Measurements from ENCODE around the gene CCDC27.
"Not testable (repeated sequence)": the region's sequence is repeated elsewhere in the genome, so short reads cannot be mapped to it uniquely, and the experiment has no call there.

CCDC27 gene

GRCh38 chr1:3713840-3714239 lies 38.4 kb upstream of the CCDC27 start:
- no peak for DNase-seq
- H3K9me3 Mint-ChIP-seq: no peaks in the 10 kb centered on the region
- no peak overlapping the region for H3K27ac Mint-ChIP-seq
- H3K4me3 Mint-ChIP-seq: no peak overlapping the region
- no peaks in the 10 kb centered on the region for H3K36me3 Mint-ChIP-seq (ENCODE audit: low read depth)
- peaks cover 17% of the 10 kb centered on the region for H3K27me3 Mint-ChIP-seq
- H3K4me1 Mint-ChIP-seq (ENCODE audit: low read depth): no peaks in the 10 kb centered on the region

- Mint-ChIP-seq H3K4me1 (ENCODE audit: low read depth) (no peaks in the 10 kb centered on the region), H3K9me3 (no peaks in the 10 kb centered on the region), H3K36me3 (ENCODE audit: low read depth) (no peaks in the 10 kb centered on the region), H3K27me3 (peaks cover 14% of the 10 kb centered on the region), H3K27ac (no peak overlapping the region), H3K4me3 (no peak overlapping the region)
- no peak for DNase-seq
Measured at GRCh38 chr1:3714284-3714741, 37.9 kb upstream of the CCDC27 start.

GRCh38 chr1:3714814-3715213 lies 37.4 kb upstream of the CCDC27 start:
- no peak for DNase-seq
- Mint-ChIP-seq H3K9me3 (no peaks in the 10 kb centered on the region), H3K27me3 (peaks cover 9% of the 10 kb centered on the region), H3K36me3 (ENCODE audit: low read depth) (no peaks in the 10 kb centered on the region), H3K27ac (no peak overlapping the region), H3K4me1 (ENCODE audit: low read depth) (no peaks in the 10 kb centered on the region), H3K4me3 (no peak overlapping the region)

- Mint-ChIP-seq H3K36me3 (ENCODE audit: low read depth) (no peaks in the 10 kb centered on the region), H3K4me3 (no peak overlapping the region), H3K27ac (no peak overlapping the region), H3K9me3 (no peaks in the 10 kb centered on the region), H3K4me1 (ENCODE audit: low read depth) (peaks cover 1% of the 10 kb centered on the region), H3K27me3 (peaks cover 2% of the 10 kb centered on the region)
- DNase-seq: no peak
Measured at GRCh38 chr1:3716351-3716750, 35.9 kb upstream of the CCDC27 start.

GRCh38 chr1:3717041-3717714 lies 35.1 kb upstream of the CCDC27 start:
- DNase-seq: no peak
- H3K36me3 Mint-ChIP-seq (ENCODE audit: low read depth): no peaks in the 10 kb centered on the region
- H3K27me3 Mint-ChIP-seq: peaks cover 2% of the 10 kb centered on the region
- no peaks in the 10 kb centered on the region for H3K9me3 Mint-ChIP-seq
- H3K4me1 Mint-ChIP-seq (ENCODE audit: low read depth): peaks cover 1% of the 10 kb centered on the region
- no peak overlapping the region for H3K4me3 Mint-ChIP-seq
- no peak overlapping the region for H3K27ac Mint-ChIP-seq

- H3K9me3 Mint-ChIP-seq: no peaks in the 10 kb centered on the region
- peaks cover 2% of the 10 kb centered on the region for H3K27me3 Mint-ChIP-seq
- H3K4me1 Mint-ChIP-seq (ENCODE audit: low read depth): peaks cover 1% of the 10 kb centered on the region
- no peak overlapping the region for H3K27ac Mint-ChIP-seq
- no peaks in the 10 kb centered on the region for H3K36me3 Mint-ChIP-seq (ENCODE audit: low read depth)
- H3K4me3 Mint-ChIP-seq: no peak overlapping the region
- peak; percentile 44 for DNase-seq
Measured at GRCh38 chr1:3717715-3718601, 34.3 kb upstream of the CCDC27 start.

GRCh38 chr1:3718764-3719163 lies 33.5 kb upstream of the CCDC27 start:
- Mint-ChIP-seq H3K9me3 (no peaks in the 10 kb centered on the region), H3K36me3 (ENCODE audit: low read depth) (no peaks in the 10 kb centered on the region), H3K27ac (no peak overlapping the region), H3K27me3 (peaks cover 2% of the 10 kb centered on the region), H3K4me3 (no peak overlapping the region), H3K4me1 (ENCODE audit: low read depth) (peaks cover 1% of the 10 kb centered on the region)
- DNase-seq: no peak

GRCh38 chr1:3721955-3722465 lies 30.2 kb upstream of the CCDC27 start:
- peaks cover 1% of the 10 kb centered on the region for H3K4me1 Mint-ChIP-seq (ENCODE audit: low read depth)
- no peaks in the 10 kb centered on the region for H3K27me3 Mint-ChIP-seq
- DNase-seq: no peak
- H3K9me3 Mint-ChIP-seq: no peaks in the 10 kb centered on the region
- no peak overlapping the region for H3K4me3 Mint-ChIP-seq
- H3K27ac Mint-ChIP-seq: no peak overlapping the region
- H3K36me3 Mint-ChIP-seq (ENCODE audit: low read depth): no peaks in the 10 kb centered on the region

- no peaks in the 10 kb centered on the region for H3K9me3 Mint-ChIP-seq
- H3K36me3 Mint-ChIP-seq (ENCODE audit: low read depth): no peaks in the 10 kb centered on the region
- no peak overlapping the region for H3K4me3 Mint-ChIP-seq
- no peak overlapping the region for H3K27ac Mint-ChIP-seq
- H3K4me1 Mint-ChIP-seq (ENCODE audit: low read depth): peaks cover 1% of the 10 kb centered on the region
- no peak for DNase-seq
- H3K27me3 Mint-ChIP-seq: no peaks in the 10 kb centered on the region
Measured at GRCh38 chr1:3722846-3723245, 29.4 kb upstream of the CCDC27 start.

- H3K27ac Mint-ChIP-seq; H3K36me3 Mint-ChIP-seq (ENCODE audit: low read depth); H3K4me3 Mint-ChIP-seq; H3K4me1 Mint-ChIP-seq (ENCODE audit: low read depth); H3K9me3 Mint-ChIP-seq: not testable (repeated sequence)
- peak; percentile 84 for DNase-seq
- peaks cover 11% of the 10 kb centered on the region for H3K27me3 Mint-ChIP-seq
Measured at GRCh38 chr1:3724416-3725030, 27.7 kb upstream of the CCDC27 start.

- H3K9me3 Mint-ChIP-seq: no peaks in the 10 kb centered on the region
- no peak overlapping the region for H3K27ac Mint-ChIP-seq
- peaks cover 1% of the 10 kb centered on the region for H3K4me1 Mint-ChIP-seq (ENCODE audit: low read depth)
- H3K4me3 Mint-ChIP-seq: no peak overlapping the region
- DNase-seq: no peak
- peaks cover 11% of the 10 kb centered on the region for H3K27me3 Mint-ChIP-seq
- no peaks in the 10 kb centered on the region for H3K36me3 Mint-ChIP-seq (ENCODE audit: low read depth)
Measured at GRCh38 chr1:3725366-3725765, 26.9 kb upstream of the CCDC27 start.

GRCh38 chr1:3727042-3727824 lies 25.0 kb upstream of the CCDC27 start:
- no peak for DNase-seq
- Mint-ChIP-seq H3K36me3 (ENCODE audit: low read depth) (no peaks in the 10 kb centered on the region), H3K4me3 (no peak overlapping the region), H3K9me3 (no peaks in the 10 kb centered on the region), H3K27me3 (peaks cover 16% of the 10 kb centered on the region), H3K4me1 (ENCODE audit: low read depth) (no peaks in the 10 kb centered on the region), H3K27ac (no peak overlapping the region)

GRCh38 chr1:3727825-3728776 lies 24.1 kb upstream of the CCDC27 start:
- Mint-ChIP-seq H3K27ac (no peak overlapping the region), H3K9me3 (no peaks in the 10 kb centered on the region), H3K4me3 (no peak overlapping the region), H3K27me3 (peaks cover 16% of the 10 kb centered on the region), H3K4me1 (ENCODE audit: low read depth) (no peaks in the 10 kb centered on the region), H3K36me3 (ENCODE audit: low read depth) (no peaks in the 10 kb centered on the region)
- DNase-seq: no peak

All from activated T-cell treated with anti-CD3 and anti-CD28 coated beads, Interleukin-2, amount 50 U/mL, for 24 hours (primary cell).